HG02763 (cell line): ENCODE results near the gene PRSS12.
"Not testable (repeated sequence)": the region's sequence is repeated elsewhere in the genome, so short reads cannot be mapped to it uniquely, and the experiment has no call there.

Experiments used
- ATAC-seq: cut with Tn5 transposase; IDR thresholded peaks from one replicate; pipeline ENCODE4 v1.9.1; 2021; ENCODE audit warnings: mild to moderate bottlenecking, moderate library complexity; ENCODE audit not compliant: unreplicated experiment

The PRSS12 gene

GRCh38 chr4:118352843-118353533 is at the start of gene PRSS12:
Gene PRSS12, minus strand, starts transcription at chr4:118353003. Its CDS starts 283 bp downstream, at chr4:118352720.
- ATAC-seq = peak; percentile 98

- no peak for ATAC-seq
These were observed 47.6 kb upstream of the PRSS12 start for GRCh38 chr4:118400356-118400755.

GRCh38 chr4:118399883-118400282 is 47.1 kb upstream of the PRSS12 start:
- not testable (repeated sequence) for ATAC-seq

- ATAC-seq = peak; percentile 94
These were observed 45.7 kb upstream of the PRSS12 start for GRCh38 chr4:118398226-118399090.

- ATAC-seq = no peak
These were observed 44.8 kb upstream of the PRSS12 start for GRCh38 chr4:118397623-118397979.

- no peak for ATAC-seq
These were observed 44.2 kb upstream of the PRSS12 start for GRCh38 chr4:118396881-118397622.

GRCh38 chr4:118395057-118395644 is 42.3 kb upstream of the PRSS12 start:
- no peak for ATAC-seq

GRCh38 chr4:118392509-118392908 is 39.7 kb upstream of the PRSS12 start:
- ATAC-seq = not testable (repeated sequence)

GRCh38 chr4:118390121-118390520 is 37.3 kb upstream of the PRSS12 start:
- ATAC-seq = no peak

GRCh38 chr4:118389721-118390120 is 36.9 kb upstream of the PRSS12 start:
- no peak for ATAC-seq

GRCh38 chr4:118388606-118389005 is 35.8 kb upstream of the PRSS12 start:
- no peak for ATAC-seq

- no peak for ATAC-seq
These were observed 29.1 kb upstream of the PRSS12 start for GRCh38 chr4:118381902-118382301.

GRCh38 chr4:118373614-118374255 is 20.9 kb upstream of the PRSS12 start:
- ATAC-seq = no peak

GRCh38 chr4:118372251-118372650 is 19.4 kb upstream of the PRSS12 start:
- no peak for ATAC-seq

GRCh38 chr4:118369231-118369630 is 16.4 kb upstream of the PRSS12 start:
- no peak for ATAC-seq

GRCh38 chr4:118367872-118368271 is 15.1 kb upstream of the PRSS12 start:
- ATAC-seq = no peak

- ATAC-seq = no peak
These were observed 14.6 kb upstream of the PRSS12 start for GRCh38 chr4:118367361-118367760.

- no peak for ATAC-seq
These were observed 10.4 kb upstream of the PRSS12 start for GRCh38 chr4:118363166-118363565.

- no peak for ATAC-seq
These were observed 8.4 kb upstream of the PRSS12 start for GRCh38 chr4:118361192-118361591.

- ATAC-seq = no peak
These were observed 7.3 kb upstream of the PRSS12 start for GRCh38 chr4:118360106-118360505.

GRCh38 chr4:118357601-118358000 is 4.8 kb upstream of the PRSS12 start:
- ATAC-seq = no peak
